Kidney epithelial cell (primary cell): ENCODE results near the gene ENPP5. TPM values are rescaled to one million over a fixed set of nuclear protein-coding genes. Genes with fewer than 3 reads are reported as not detected.

Experiments used
- DNase-seq: peaks from one replicate; pipeline ENCODE4 v3.0.0-alpha.2; 2010; ENCODE audit warnings: low read depth
- H3K27me3 ChIP-seq: 2 replicates; pipeline ENCODE4 v1.6.0; 2011; ENCODE audit warnings: low read length; ENCODE audit not compliant: control insufficient read depth, insufficient read depth
- H3K36me3 ChIP-seq: 2 replicates; pipeline ENCODE4 v1.5.1; 2011; ENCODE audit warnings: low read length; ENCODE audit not compliant: control insufficient read depth, insufficient read depth
- H3K4me3 ChIP-seq: 2 replicates; pipeline ENCODE4 v1.5.1; 2011; ENCODE audit warnings: low read depth, mild to moderate bottlenecking, control low read depth, low read length
- total RNA-seq: library from RNA; depleted of rRNA; stranded (reverse); fragments of >200 nt; gene quantifications from 2 replicates; pipeline ENCODE4 v1.2.3, GENCODE V29; 2015
- TF ChIP-seq, protein P1 (sequence below): IDR thresholded peaks from 2 replicates; pipeline ENCODE4 v1.5.1; 2011; ENCODE audit warnings: mild to moderate bottlenecking, moderate library complexity, low read length, control low read depth, inconsistent platforms; ENCODE audit not compliant: insufficient read depth, poor library complexity, severe bottlenecking

ENPP5 gene
- total RNA-seq, 1 donor from 2014 or later: 6.6 TPM

DNA sequence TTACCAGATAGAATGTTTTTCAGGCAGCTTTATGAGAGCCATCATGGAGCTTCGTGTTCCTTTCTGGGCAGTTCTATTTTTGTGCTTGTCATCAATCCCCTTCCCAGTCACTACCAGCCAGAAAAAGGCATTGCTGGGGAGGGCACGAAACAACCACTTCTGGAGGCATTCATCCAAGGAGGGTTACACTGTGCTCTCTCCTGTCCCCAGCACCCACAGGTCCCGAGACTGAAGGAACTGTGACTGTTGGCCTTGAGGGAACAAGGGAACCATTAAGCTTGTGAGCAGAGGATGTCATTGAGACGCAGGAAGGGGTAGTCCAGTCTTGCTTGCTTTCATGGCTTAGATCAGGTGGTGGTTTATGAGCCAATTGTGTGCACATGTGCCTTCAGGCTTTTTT lies 20.1 kb upstream of the ENPP5 start:
- no peak for DNase-seq
- TF ChIP-seq, protein P1, sequence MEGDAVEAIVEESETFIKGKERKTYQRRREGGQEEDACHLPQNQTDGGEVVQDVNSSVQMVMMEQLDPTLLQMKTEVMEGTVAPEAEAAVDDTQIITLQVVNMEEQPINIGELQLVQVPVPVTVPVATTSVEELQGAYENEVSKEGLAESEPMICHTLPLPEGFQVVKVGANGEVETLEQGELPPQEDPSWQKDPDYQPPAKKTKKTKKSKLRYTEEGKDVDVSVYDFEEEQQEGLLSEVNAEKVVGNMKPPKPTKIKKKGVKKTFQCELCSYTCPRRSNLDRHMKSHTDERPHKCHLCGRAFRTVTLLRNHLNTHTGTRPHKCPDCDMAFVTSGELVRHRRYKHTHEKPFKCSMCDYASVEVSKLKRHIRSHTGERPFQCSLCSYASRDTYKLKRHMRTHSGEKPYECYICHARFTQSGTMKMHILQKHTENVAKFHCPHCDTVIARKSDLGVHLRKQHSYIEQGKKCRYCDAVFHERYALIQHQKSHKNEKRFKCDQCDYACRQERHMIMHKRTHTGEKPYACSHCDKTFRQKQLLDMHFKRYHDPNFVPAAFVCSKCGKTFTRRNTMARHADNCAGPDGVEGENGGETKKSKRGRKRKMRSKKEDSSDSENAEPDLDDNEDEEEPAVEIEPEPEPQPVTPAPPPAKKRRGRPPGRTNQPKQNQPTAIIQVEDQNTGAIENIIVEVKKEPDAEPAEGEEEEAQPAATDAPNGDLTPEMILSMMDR: no peak
- no peaks in the 10 kb centered on the region for H3K36me3 ChIP-seq
- no peak overlapping the region for H3K4me3 ChIP-seq
- no peaks in the 10 kb centered on the region for H3K27me3 ChIP-seq

DNA sequence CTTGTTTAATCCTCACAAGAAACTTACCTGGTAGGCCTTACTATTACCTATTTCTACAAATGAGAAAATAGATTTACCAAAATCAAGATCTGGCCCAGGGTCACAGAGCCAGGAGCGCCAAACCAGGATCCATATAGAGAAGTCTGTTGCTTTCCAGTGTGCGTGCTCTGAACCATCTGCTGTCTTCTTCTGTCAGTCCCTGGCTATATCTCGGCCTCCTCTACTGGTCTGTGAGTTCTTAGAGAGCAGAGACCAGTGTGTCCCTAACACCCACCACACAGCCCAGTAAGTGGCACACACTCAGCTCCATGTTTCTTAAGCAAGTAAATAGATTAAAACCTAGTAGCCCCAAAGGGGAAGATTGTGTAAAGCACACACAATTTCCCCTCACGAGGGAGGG lies 18.9 kb upstream of the ENPP5 start:
- H3K36me3 ChIP-seq: no peaks in the 10 kb centered on the region
- TF ChIP-seq, protein P1: no peak
- no peaks in the 10 kb centered on the region for H3K27me3 ChIP-seq
- H3K4me3 ChIP-seq: no peak overlapping the region
- no peak for DNase-seq

DNA sequence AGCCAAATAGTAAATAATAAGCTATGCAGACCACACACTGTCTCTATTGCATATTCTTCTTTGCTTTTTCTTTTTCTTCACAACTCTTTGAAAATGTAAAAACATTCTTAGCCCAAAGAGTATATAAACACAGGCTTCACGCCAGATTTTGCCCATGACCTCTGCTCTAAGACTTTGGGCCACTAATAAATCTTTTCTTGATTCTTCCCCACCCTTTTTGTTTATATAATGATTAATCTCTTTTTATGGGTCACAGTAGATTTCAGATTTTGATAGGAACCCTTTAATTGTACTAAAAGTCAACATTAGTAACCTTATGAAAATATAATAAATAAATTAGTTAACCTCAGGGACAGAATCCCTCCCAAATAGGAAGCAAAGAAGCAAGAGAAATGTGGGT lies 15.8 kb upstream of the ENPP5 start:
- no peak overlapping the region for H3K4me3 ChIP-seq
- H3K36me3 ChIP-seq: no peaks in the 10 kb centered on the region
- no peak for DNase-seq
- H3K27me3 ChIP-seq: no peaks in the 10 kb centered on the region
- TF ChIP-seq, protein P1: no peak

DNA sequence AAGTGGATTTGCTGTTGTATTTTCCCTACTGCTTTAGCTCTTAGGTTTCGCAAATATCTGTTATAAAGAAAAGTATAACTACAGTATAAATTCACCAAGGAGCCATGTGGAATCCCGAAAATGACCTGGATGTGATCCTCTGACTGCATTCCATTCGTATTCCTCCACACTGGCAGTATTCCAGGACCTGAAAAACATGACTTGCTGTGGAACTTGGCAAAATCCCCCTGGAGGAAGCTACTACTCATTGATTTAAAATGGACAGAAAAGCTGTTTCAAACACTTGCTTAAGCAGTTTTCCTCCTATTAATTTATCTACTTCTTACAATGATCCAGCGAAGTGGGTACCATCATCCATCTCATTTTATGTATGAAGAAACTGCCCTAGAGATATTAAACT lies 13.3 kb upstream of the ENPP5 start:
- H3K27me3 ChIP-seq: no peaks in the 10 kb centered on the region
- TF ChIP-seq, protein P1: no peak
- DNase-seq: no peak

DNA sequence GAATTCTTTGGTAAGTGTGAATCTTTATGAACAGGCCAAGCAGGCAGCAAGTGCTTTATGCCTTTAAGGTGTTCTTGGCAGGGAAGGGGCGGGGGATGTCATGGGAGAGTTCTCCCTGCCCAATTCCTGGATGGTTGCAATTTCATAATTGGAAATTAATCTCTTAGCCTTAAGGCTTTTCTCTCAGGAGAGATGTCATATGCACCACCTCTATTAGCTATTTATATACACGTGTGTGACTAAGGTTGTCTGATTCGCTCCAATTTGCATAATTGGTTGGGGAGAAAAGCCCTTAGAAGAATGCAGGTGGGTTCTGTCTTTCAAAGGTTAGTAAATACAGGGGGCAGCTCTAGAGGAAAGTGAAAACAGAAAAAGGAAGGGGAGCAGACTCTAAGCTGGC lies 5.2 kb upstream of the ENPP5 start:
- Histone ChIP-seq H3K27me3 (no peaks in the 10 kb centered on the region), H3K36me3 (no peaks in the 10 kb centered on the region), H3K4me3 (no peak overlapping the region)
- no peak for DNase-seq
- TF ChIP-seq, protein P1: no peak

More for the DNA sequence above, 13.3 kb upstream of the ENPP5 start:
- Histone ChIP-seq H3K4me3 (no peak overlapping the region), H3K36me3 (no peaks in the 10 kb centered on the region)

DNA sequence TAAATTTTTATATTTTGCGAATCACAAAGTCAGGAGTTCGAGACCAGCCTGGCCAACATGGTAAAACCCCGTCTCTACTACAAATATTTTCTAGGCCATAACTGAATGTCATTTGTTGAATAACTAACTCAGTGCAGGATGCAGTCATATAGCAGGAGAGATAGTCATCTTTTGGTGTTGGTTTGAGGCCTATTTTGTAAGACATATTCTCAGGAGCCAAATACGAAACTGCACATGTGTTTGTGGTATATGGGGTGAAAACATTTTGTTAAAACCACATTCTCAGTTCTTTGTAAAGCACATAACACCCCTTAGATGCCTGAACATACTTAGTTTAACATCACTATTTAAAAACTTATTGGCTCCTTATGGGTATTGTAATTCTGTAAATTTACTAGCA lies 4.7 kb upstream of the ENPP5 start:
- DNase-seq: no peak
- TF ChIP-seq, protein P1: no peak
- no peaks in the 10 kb centered on the region for H3K36me3 ChIP-seq
- no peaks in the 10 kb centered on the region for H3K27me3 ChIP-seq
- H3K4me3 ChIP-seq: no peak overlapping the region
